Spleen (tissue), 7 donors: ENCODE data around the gene DENND10.

Source experiments
- CTCF ChIP-seq, 11 experiments: fragments of 200-600 bp in 7 of 11; fragments of 450-650 bp in 4 of 11; sonication (generic) in 4 of 11; IDR thresholded peaks in 8 of 11; conservative IDR thresholded peaks in 3 of 11; 1 replicate in 7 of 11; 2 replicates in 4 of 11; pipeline versions ENCODE4 v1.4.0 to v1.8.0; 2016 to 2021; ENCODE audit warnings: antibody characterized with exemption in 11 of 11, inconsistent platforms in 4 of 11, mild to moderate bottlenecking in 1 of 11
- POLR2A ChIP-seq, 3 donors: fragments of 450-650 bp; IDR thresholded peaks; one replicate each; pipeline ENCODE4 v1.5.1; 2017; ENCODE audit warnings: antibody characterized with exemption in 3 of 3, mild to moderate bottlenecking in 1 of 3
- donor health status: DM: no; HTN: no; CAD: no; lungs with moderate emphysema.
- donor health status: DM: no; HTN: no; CAD: no.
- donor health status: DM: no; HTN: no; CAD: no.

- TF ChIP-seq CTCF (IDR thresholded peaks at IDR 0.05 in 8 of 11, conservative IDR thresholded peaks at IDR 0.05 in 3 of 11), result no peak
- no peak for TF ChIP-seq POLR2A (IDR thresholded peaks at IDR 0.05)
Observed at GRCh38 chr10:119176166-119176565, 72.3 kb downstream of the DENND10 start.
